H1 (cell line): Measurements from ENCODE around the gene GATAD2B. TPM values are rescaled to one million over a fixed set of nuclear protein-coding genes. Genes with fewer than 3 reads are reported as not detected.

Source experiments
- CEBPB ChIP-seq: IDR thresholded peaks from 2 replicates; pipeline ENCODE4 v1.6.1; 2012; ENCODE audit warnings: low read depth, low read length
- CREB1 ChIP-seq: IDR thresholded peaks from 2 replicates; pipeline ENCODE4 v1.6.1; 2012; ENCODE audit warnings: inconsistent platforms
- KDM4A ChIP-seq: IDR thresholded peaks from one replicate; pipeline ENCODE4 v1.7.1; 2012; ENCODE audit warnings: low read depth, mild to moderate bottlenecking, moderate library complexity, low read length, inconsistent platforms; ENCODE audit not compliant: severe bottlenecking
- SAP30 ChIP-seq: fragments of 300-600 bp; sonication (generic); IDR thresholded peaks from 2 replicates; pipeline ENCODE4 v1.7.1; 2012; ENCODE audit warnings: low read length, moderate library complexity, mild to moderate bottlenecking, inconsistent platforms; ENCODE audit not compliant: insufficient read depth, insufficient replicate concordance
- TAF1 ChIP-seq: IDR thresholded peaks from 2 replicates; pipeline ENCODE4 v1.6.1; 2011; ENCODE audit warnings: mild to moderate bottlenecking, low read depth, low read length
- TAF7 ChIP-seq: optimal IDR thresholded peaks from 2 replicates; pipeline ENCODE3; 2011; ENCODE audit warnings: low read depth, mild to moderate bottlenecking, inconsistent platforms, low read length, moderate library complexity, borderline replicate concordance
- polyA plus RNA-seq, 7 experiments: library from polyadenylated mRNA; depleted of rRNA in 3 of 7; stranded (reverse) in 5 of 7; unstranded in 2 of 7; fragments of >200 nt in 5 of 7; fragments of 200-250 nt in 2 of 7; gene quantifications; 1 replicate in 5 of 7; 2 replicates in 1 of 7; 4 replicates in 1 of 7; pipeline versions ENCODE4 v1.2.1 to v1.2.3, GENCODE V29; 2011 to 2013; ENCODE audit warnings: missing spikeins in 2 of 7, mixed read lengths in 2 of 7
- total RNA-seq: library from RNA; stranded (reverse); fragmentation: NEBNext Ultra II Directional; extraction: Animal tissue kit (Norgen Biotek cat#: 25700); gene quantifications from 2 replicates; pipeline ENCODE4 v1.2.1, GENCODE V29; 2021
- TF ChIP-seq, protein P1 (sequence below): fragments of 300-600 bp; sonication (generic); IDR thresholded peaks from 2 replicates; pipeline ENCODE4 v1.7.1; 2012; ENCODE audit warnings: low read length, moderate library complexity, mild to moderate bottlenecking, inconsistent platforms; ENCODE audit not compliant: insufficient replicate concordance
- TF ChIP-seq, protein P2 (sequence below): IDR thresholded peaks from 2 replicates; pipeline ENCODE4 v1.6.1; 2012; ENCODE audit warnings: inconsistent platforms

GATAD2B gene
- total and polyA plus RNA-seq, 2 of the 8 experiments (the other 6 are each of a cell fraction or from before 2014, with no cell fraction given): 8.4 to 39.1 TPM

DNA sequence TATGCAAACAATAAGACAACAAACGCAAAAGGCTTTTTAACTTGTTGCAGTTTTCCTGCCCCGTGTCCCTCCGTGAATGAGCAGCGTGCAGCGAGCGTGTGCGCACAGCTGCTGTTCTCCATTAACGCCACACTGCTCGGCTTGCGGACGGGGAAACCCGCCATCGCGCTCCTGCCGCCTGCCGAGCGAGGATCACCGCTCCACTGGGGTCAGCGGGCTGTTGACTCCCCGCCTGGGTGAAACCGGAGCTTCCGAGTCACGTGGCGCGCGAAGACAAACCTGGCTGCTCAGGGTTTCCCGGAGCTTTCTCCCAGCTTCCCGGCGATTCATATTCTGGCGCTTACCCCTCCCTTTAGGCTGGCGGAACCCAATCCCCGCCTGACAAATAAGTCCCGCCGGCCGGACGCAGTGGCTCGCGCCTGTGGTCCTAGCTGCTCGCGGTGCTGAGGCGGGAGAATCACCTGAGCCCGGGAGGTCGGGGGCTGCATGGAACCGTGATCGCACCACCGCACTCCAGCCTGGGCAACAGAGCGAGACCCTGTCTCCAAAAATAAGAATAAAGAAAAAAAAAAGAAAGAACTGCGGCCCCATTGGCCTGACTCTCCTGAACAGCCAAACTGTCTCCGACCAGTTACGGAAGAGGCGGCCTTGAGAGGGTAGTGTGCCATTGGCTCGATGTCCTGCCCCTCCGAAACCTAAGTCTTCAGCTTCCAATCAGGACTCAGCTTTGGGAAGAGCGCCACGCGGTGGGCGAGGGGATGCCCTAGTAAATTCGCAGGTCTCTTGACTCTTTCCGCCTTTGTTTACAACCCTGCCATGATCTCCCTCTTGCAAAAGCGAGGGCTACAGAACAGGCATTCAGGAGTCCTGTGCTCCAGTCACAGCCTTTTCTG, 44.6 kb upstream of the GATAD2B start, which contains the start of gene CREB3L4 (continued):
- TF ChIP-seq, protein P1, sequence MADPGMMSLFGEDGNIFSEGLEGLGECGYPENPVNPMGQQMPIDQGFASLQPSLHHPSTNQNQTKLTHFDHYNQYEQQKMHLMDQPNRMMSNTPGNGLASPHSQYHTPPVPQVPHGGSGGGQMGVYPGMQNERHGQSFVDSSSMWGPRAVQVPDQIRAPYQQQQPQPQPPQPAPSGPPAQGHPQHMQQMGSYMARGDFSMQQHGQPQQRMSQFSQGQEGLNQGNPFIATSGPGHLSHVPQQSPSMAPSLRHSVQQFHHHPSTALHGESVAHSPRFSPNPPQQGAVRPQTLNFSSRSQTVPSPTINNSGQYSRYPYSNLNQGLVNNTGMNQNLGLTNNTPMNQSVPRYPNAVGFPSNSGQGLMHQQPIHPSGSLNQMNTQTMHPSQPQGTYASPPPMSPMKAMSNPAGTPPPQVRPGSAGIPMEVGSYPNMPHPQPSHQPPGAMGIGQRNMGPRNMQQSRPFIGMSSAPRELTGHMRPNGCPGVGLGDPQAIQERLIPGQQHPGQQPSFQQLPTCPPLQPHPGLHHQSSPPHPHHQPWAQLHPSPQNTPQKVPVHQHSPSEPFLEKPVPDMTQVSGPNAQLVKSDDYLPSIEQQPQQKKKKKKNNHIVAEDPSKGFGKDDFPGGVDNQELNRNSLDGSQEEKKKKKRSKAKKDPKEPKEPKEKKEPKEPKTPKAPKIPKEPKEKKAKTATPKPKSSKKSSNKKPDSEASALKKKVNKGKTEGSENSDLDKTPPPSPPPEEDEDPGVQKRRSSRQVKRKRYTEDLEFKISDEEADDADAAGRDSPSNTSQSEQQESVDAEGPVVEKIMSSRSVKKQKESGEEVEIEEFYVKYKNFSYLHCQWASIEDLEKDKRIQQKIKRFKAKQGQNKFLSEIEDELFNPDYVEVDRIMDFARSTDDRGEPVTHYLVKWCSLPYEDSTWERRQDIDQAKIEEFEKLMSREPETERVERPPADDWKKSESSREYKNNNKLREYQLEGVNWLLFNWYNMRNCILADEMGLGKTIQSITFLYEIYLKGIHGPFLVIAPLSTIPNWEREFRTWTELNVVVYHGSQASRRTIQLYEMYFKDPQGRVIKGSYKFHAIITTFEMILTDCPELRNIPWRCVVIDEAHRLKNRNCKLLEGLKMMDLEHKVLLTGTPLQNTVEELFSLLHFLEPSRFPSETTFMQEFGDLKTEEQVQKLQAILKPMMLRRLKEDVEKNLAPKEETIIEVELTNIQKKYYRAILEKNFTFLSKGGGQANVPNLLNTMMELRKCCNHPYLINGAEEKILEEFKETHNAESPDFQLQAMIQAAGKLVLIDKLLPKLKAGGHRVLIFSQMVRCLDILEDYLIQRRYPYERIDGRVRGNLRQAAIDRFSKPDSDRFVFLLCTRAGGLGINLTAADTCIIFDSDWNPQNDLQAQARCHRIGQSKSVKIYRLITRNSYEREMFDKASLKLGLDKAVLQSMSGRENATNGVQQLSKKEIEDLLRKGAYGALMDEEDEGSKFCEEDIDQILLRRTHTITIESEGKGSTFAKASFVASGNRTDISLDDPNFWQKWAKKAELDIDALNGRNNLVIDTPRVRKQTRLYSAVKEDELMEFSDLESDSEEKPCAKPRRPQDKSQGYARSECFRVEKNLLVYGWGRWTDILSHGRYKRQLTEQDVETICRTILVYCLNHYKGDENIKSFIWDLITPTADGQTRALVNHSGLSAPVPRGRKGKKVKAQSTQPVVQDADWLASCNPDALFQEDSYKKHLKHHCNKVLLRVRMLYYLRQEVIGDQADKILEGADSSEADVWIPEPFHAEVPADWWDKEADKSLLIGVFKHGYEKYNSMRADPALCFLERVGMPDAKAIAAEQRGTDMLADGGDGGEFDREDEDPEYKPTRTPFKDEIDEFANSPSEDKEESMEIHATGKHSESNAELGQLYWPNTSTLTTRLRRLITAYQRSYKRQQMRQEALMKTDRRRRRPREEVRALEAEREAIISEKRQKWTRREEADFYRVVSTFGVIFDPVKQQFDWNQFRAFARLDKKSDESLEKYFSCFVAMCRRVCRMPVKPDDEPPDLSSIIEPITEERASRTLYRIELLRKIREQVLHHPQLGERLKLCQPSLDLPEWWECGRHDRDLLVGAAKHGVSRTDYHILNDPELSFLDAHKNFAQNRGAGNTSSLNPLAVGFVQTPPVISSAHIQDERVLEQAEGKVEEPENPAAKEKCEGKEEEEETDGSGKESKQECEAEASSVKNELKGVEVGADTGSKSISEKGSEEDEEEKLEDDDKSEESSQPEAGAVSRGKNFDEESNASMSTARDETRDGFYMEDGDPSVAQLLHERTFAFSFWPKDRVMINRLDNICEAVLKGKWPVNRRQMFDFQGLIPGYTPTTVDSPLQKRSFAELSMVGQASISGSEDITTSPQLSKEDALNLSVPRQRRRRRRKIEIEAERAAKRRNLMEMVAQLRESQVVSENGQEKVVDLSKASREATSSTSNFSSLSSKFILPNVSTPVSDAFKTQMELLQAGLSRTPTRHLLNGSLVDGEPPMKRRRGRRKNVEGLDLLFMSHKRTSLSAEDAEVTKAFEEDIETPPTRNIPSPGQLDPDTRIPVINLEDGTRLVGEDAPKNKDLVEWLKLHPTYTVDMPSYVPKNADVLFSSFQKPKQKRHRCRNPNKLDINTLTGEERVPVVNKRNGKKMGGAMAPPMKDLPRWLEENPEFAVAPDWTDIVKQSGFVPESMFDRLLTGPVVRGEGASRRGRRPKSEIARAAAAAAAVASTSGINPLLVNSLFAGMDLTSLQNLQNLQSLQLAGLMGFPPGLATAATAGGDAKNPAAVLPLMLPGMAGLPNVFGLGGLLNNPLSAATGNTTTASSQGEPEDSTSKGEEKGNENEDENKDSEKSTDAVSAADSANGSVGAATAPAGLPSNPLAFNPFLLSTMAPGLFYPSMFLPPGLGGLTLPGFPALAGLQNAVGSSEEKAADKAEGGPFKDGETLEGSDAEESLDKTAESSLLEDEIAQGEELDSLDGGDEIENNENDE: no peak
- TF ChIP-seq KDM4A (peak; percentile 74), TAF7 (peak; percentile 76), CREB1 (peak; percentile 46; the same call in 1 of the 2 replicates), TAF1 (peak; percentile 87), CEBPB (no peak), SAP30 (peak; percentile 6)
- TF ChIP-seq, protein P2, sequence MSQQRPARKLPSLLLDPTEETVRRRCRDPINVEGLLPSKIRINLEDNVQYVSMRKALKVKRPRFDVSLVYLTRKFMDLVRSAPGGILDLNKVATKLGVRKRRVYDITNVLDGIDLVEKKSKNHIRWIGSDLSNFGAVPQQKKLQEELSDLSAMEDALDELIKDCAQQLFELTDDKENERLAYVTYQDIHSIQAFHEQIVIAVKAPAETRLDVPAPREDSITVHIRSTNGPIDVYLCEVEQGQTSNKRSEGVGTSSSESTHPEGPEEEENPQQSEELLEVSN: peak; percentile 83
